SU-DHL-6 (cell line): ENCODE data around the gene GNGT2.

ENCODE experiments used
- CTCF ChIP-seq: fragments of 200-600 bp; sonication (generic); IDR thresholded peaks from one replicate; pipeline ENCODE4 v1.5.1; 2017; ENCODE audit warnings: antibody characterized with exemption, mild to moderate bottlenecking, low read length, moderate library complexity; ENCODE audit not compliant: insufficient read depth, poor library complexity, severe bottlenecking
- EZH2phosphoT487 ChIP-seq: fragments of 200-600 bp; sonication (generic), shearing (Covaris generic); conservative IDR thresholded peaks from 2 replicates; pipeline ENCODE4 v1.6.1; 2018; ENCODE audit warnings: mild to moderate bottlenecking, antibody characterized with exemption, low read length, moderate library complexity, mixed read lengths

DNA sequence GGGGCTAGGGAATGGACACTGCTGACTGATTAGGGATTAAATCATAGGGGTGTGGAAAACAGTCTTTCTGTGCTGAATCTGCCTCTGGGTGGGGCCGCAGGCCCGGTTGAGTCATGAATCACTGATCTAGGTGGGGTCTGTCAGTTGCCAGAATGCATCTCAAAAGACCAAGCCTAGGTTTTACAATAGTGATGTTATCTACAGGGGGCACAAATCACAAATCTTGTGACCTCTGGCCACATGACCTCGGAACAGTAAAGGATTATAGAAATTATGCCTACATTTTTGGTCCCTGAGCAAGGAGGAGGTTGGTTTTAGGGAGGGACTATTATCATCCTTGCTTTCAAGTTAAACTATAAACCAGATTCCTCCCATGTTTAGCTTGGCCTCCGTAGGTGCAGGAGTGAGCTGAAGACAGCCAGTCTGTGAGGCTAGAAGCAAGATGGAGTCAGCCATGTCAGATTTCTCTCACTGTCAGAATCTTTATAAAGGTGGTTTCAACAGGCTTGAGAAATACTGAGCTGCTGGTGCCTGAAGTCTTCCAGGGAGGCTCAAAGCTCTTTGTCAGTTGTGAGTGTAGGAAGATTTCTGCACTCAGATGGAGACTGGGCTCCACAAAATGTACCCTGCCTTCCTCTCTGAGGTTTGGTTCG is 12.9 kb downstream of the GNGT2 start:
- no peak for TF ChIP-seq CTCF
- no peak for TF ChIP-seq EZH2phosphoT487
